Right atrium auricular region (tissue), 2 donors: ENCODE measurements around the gene TRPM5. TPM values are rescaled to one million over a fixed set of nuclear protein-coding genes. Genes with fewer than 3 reads are reported as not detected.

ENCODE experiments used
- DNase-seq: peaks from one replicate; pipeline ENCODE4 v3.0.0-alpha.2; 2019; ENCODE audit warnings: low spot score
- H3K27ac ChIP-seq, 2 donors: fragments of 200-600 bp; sonication (generic); 1 replicate in 1 of 2; 2 replicates in 1 of 2; pipeline ENCODE4 v1.5.1; 2016 to 2019
- H3K27me3 ChIP-seq, 2 donors: fragments of 200-600 bp; sonication (generic); one replicate each; pipeline versions ENCODE4 v1.5.1 to v1.6.0; 2017 to 2019
- H3K36me3 ChIP-seq: fragments of 200-600 bp; sonication (generic); one replicate; pipeline ENCODE4 v1.5.1; 2016
- H3K4me1 ChIP-seq, 2 donors: fragments of 200-600 bp; sonication (generic); one replicate each; pipeline versions ENCODE4 v1.5.1 to v1.6.0; 2017 to 2019
- H3K4me3 ChIP-seq, 2 donors: fragments of 200-600 bp; sonication (generic); 1 replicate in 1 of 2; 2 replicates in 1 of 2; pipeline ENCODE4 v1.5.1; 2017 to 2019; ENCODE audit warnings: mild to moderate bottlenecking in 1 of 2, moderate library complexity in 1 of 2
- H3K9me3 ChIP-seq, 2 donors: fragments of 200-600 bp; sonication (generic); one replicate each; pipeline ENCODE4 v1.5.1; 2019
- total RNA-seq, 2 donors: library from RNA; depleted of rRNA; stranded (reverse); fragments of >200 nt; gene quantifications; one replicate each; pipeline ENCODE4 v1.1.0, GENCODE V29; 2016
- TF ChIP-seq, protein P1 (sequence below), 2 donors: fragments of 200-600 bp; sonication (generic); IDR thresholded peaks; one replicate each; pipeline ENCODE4 v1.5.1; 2019; ENCODE audit warnings: antibody characterized with exemption in 2 of 2

The TRPM5 gene
- total RNA-seq, 2 donors from 2014 or later = not detected

DNA sequence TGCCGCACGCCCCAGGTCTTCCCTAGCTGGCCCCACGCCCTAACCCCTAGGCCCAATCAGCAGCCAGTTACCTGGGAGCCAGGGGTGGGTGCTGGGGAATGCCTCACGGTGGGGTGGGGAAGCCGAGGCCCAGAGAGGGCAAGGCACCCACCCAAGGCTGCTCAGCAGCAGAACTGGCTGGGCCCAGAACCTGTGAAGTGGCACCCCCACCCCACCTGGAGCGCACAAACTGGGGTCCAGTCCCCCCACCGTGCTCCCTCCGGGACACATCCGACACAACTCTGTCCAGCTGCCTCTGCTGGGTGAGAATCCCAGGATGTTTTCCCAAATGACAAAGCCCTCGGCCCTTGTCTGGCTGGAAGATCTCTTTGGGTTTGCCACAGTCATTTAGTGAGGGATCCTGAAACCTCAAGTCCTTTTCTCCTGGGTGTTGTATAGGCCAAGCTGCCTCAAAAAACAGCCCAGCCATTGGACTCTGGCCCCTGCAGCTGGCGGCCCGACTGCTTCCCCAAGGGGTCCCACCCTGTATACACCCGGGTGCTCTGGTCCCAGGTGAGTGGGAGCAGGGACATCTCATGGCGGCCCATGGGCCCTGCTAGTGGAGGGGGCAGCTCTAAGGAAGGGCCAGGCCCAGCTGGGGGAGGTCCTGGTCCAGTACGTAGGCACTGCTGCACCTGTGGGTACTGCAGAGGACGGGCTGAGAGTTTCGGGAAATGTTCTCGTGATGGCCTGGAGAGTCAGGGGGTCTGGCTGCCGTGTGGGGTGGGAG, 22.9 kb downstream of the TRPM5 start:
- Histone ChIP-seq H3K4me1 (peaks cover 0 to 14% of the 10 kb centered on the region in 2 donors), H3K36me3 (no peaks in the 10 kb centered on the region), H3K4me3 (no peak overlapping the region), H3K9me3 (no peaks in the 10 kb centered on the region), H3K27me3 (no peaks in the 10 kb centered on the region), H3K27ac (no peak overlapping the region)
- no peak for DNase-seq
- TF ChIP-seq, protein P1, sequence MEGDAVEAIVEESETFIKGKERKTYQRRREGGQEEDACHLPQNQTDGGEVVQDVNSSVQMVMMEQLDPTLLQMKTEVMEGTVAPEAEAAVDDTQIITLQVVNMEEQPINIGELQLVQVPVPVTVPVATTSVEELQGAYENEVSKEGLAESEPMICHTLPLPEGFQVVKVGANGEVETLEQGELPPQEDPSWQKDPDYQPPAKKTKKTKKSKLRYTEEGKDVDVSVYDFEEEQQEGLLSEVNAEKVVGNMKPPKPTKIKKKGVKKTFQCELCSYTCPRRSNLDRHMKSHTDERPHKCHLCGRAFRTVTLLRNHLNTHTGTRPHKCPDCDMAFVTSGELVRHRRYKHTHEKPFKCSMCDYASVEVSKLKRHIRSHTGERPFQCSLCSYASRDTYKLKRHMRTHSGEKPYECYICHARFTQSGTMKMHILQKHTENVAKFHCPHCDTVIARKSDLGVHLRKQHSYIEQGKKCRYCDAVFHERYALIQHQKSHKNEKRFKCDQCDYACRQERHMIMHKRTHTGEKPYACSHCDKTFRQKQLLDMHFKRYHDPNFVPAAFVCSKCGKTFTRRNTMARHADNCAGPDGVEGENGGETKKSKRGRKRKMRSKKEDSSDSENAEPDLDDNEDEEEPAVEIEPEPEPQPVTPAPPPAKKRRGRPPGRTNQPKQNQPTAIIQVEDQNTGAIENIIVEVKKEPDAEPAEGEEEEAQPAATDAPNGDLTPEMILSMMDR (IDR thresholded peaks at IDR 0.05) = no peak

- peaks cover 0 to 14% of the 10 kb centered on the region in 2 donors for H3K4me1 ChIP-seq
- H3K27ac ChIP-seq = no peak overlapping the region
- peak; percentile 76 for DNase-seq
- H3K27me3 ChIP-seq = no peaks in the 10 kb centered on the region
- no peak overlapping the region for H3K4me3 ChIP-seq
- H3K36me3 ChIP-seq = no peaks in the 10 kb centered on the region
- H3K9me3 ChIP-seq = no peaks in the 10 kb centered on the region
- TF ChIP-seq, protein P1 (IDR thresholded peaks at IDR 0.05) = peak; percentile 74 to 95
These were observed 23.6 kb downstream of the TRPM5 start for GRCh38 chr11:2420502-2421225.

- Histone ChIP-seq H3K4me1 (peaks cover 0 to 14% of the 10 kb centered on the region in 2 donors), H3K36me3 (no peaks in the 10 kb centered on the region), H3K27ac (no peak overlapping the region), H3K4me3 (no peak overlapping the region), H3K27me3 (no peaks in the 10 kb centered on the region), H3K9me3 (no peaks in the 10 kb centered on the region)
- DNase-seq = peak; percentile 84
- TF ChIP-seq, protein P1 (IDR thresholded peaks at IDR 0.05) = peak; percentile 62 to 81
These were observed 24.4 kb downstream of the TRPM5 start for GRCh38 chr11:2419638-2420501.

DNA sequence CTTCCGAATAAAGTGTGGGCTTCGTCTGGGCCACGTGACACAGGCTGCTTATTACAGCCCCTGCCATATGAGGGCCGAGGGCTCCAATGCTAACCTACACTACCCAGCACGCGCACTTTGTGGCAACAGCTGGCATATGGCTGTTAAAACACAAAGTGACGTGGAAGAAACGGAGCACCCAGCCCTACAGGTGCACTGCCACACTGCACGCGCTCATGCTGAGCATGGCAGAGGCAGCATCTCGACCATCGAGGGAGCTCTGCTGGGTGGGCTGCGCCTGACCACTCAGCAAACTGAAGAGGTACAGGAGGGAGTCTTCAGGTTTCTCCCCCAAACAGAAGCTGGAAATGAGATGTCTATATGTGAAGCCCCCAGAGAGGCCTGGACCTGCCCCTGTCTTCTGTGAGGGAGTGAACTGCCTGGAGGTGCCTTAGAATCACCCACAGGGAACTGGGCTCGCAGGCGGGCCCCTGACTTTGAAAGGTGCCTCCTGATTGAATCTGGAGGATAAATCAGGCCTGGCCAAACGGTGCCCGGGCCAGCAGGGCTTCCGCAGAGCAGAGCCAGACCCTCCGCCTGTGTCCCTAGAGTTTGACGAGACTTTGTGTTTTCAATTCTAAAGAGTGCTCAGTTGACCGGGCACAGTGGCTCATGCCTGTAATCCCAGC, 25.5 kb downstream of the TRPM5 start:
- Histone ChIP-seq H3K4me3 (no peak overlapping the region), H3K4me1 (peaks cover 0 to 14% of the 10 kb centered on the region in 2 donors), H3K36me3 (no peaks in the 10 kb centered on the region), H3K9me3 (no peaks in the 10 kb centered on the region), H3K27ac (no peak overlapping the region), H3K27me3 (no peaks in the 10 kb centered on the region)
- DNase-seq = no peak
- TF ChIP-seq, protein P1 (IDR thresholded peaks at IDR 0.05) = no peak
